IMR-90 (cell line): ENCODE data around the gene HEPACAM. TPM values are rescaled to one million over a fixed set of nuclear protein-coding genes. Genes with fewer than 3 reads are reported as not detected.

Source experiments
- ATAC-seq: fragments of 200-7000 bp; cut with Tn5 transposase; 2 replicates; pipeline ENCODE4 v1.9.1; 2020; ENCODE audit warnings: low read depth, mild to moderate bottlenecking, moderate library complexity
- BruUV-seq: library from RNA; stranded (reverse); fragments of 400-500 nt; replicated peaks from 2 replicates; lab custom pipeline; 2021; lab: Mats Ljungman, UMichigan
- CTCF ChIA-PET: fragments of 300-600 bp; formaldehyde crosslinking; extraction: SDS; loops from one replicate; lab custom pipeline; 2021; ENCODE audit warnings: antibody characterized with exemption; lab: Yijun Ruan, JAX
- POLR2A ChIA-PET: fragments of 300-600 bp; sonication (Branson Sonifier 250); formaldehyde crosslinking; loops from one replicate; lab custom pipeline; 2022; ENCODE audit warnings: antibody characterized with exemption; ENCODE audit not compliant: unreplicated experiment; lab: Charles Lee
- DNase-seq: peaks from one replicate; pipeline ENCODE4 v3.0.0; 2013
- H2AFZ ChIP-seq: replicated peaks from 2 replicates; pipeline ENCODE3; 2013; ENCODE audit warnings: low read length, mild to moderate bottlenecking; ENCODE audit not compliant: poor library complexity
- H2AK5ac ChIP-seq: 2 replicates; pipeline ENCODE4 v1.6.1; 2013; ENCODE audit warnings: low read depth, low read length, inconsistent platforms
- H2AK9ac ChIP-seq: replicated peaks from 2 replicates; pipeline ENCODE3; 2013; ENCODE audit warnings: mild to moderate bottlenecking, low read depth, low read length, moderate library complexity; ENCODE audit not compliant: poor library complexity
- H2BK120ac ChIP-seq: 2 replicates; pipeline ENCODE4 v1.6.1; 2013; ENCODE audit warnings: low read depth, low read length, inconsistent platforms
- H2BK15ac ChIP-seq: 3 replicates; pipeline ENCODE4 v1.6.1; 2013; ENCODE audit warnings: low read depth, low read length, inconsistent platforms
- H2BK20ac ChIP-seq: 2 replicates; pipeline ENCODE4 v1.6.1; 2013; ENCODE audit warnings: low read depth, mild to moderate bottlenecking, inconsistent platforms, low read length, moderate library complexity
- H2BK5ac ChIP-seq: 2 replicates; pipeline ENCODE4 v1.6.1; 2013; ENCODE audit warnings: mild to moderate bottlenecking, low read depth, low read length, inconsistent platforms; ENCODE audit not compliant: poor library complexity, severe bottlenecking
- H3K14ac ChIP-seq: replicated peaks from 2 replicates; pipeline ENCODE4 v1.6.1; 2013; ENCODE audit warnings: low read depth, low read length, inconsistent platforms
- H3K18ac ChIP-seq: 2 replicates; pipeline ENCODE4 v1.6.1; 2013; ENCODE audit warnings: low read depth, low read length, control low read depth
- H3K23ac ChIP-seq: 2 replicates; pipeline ENCODE4 v1.6.1; 2013; ENCODE audit warnings: low read depth, low read length, inconsistent platforms
- H3K27ac ChIP-seq: 2 replicates; pipeline ENCODE4 v1.5.1; 2013; ENCODE audit warnings: mild to moderate bottlenecking, control low read depth, low read length; ENCODE audit not compliant: insufficient read depth
- H3K27me3 ChIP-seq: 2 replicates; pipeline ENCODE4 v1.6.1; 2013; ENCODE audit warnings: low read length; ENCODE audit not compliant: control insufficient read depth, insufficient read depth
- H3K36me3 ChIP-seq: 2 replicates; pipeline ENCODE4 v1.6.1; 2013; ENCODE audit warnings: low read length, mixed read lengths; ENCODE audit not compliant: control insufficient read depth, insufficient read depth
- H3K4ac ChIP-seq: 2 replicates; pipeline ENCODE4 v1.6.1; 2013; ENCODE audit warnings: low read depth, low read length, inconsistent platforms
- H3K4me1 ChIP-seq: 2 replicates; pipeline ENCODE4 v1.6.1; 2013; ENCODE audit warnings: low read length, mixed read lengths; ENCODE audit not compliant: control insufficient read depth, insufficient read depth
- H3K4me2 ChIP-seq: 2 replicates; pipeline ENCODE4 v1.6.1; 2013; ENCODE audit warnings: low read depth, mild to moderate bottlenecking, control low read depth, low read length, moderate library complexity
- H3K4me3 ChIP-seq: 2 replicates; pipeline ENCODE4 v1.5.1; 2013; ENCODE audit warnings: low read depth, mild to moderate bottlenecking, control low read depth, low read length, moderate library complexity; ENCODE audit not compliant: insufficient read depth
- H3K56ac ChIP-seq: 2 replicates; pipeline ENCODE4 v1.6.1; 2013; ENCODE audit warnings: low read length, inconsistent platforms; ENCODE audit not compliant: insufficient read depth; ENCODE audit errors: extremely low read depth
- H3K79me1 ChIP-seq, 2 experiments: 2 replicates each; pipeline ENCODE4 v1.6.1; 2013; ENCODE audit warnings: low read length in 2 of 2, inconsistent platforms in 1 of 2, low read depth in 1 of 2
- H3K9ac ChIP-seq: 2 replicates; pipeline ENCODE4 v1.6.1; 2013; ENCODE audit warnings: low read depth, low read length, control low read depth
- H3K9me1 ChIP-seq: 2 replicates; pipeline ENCODE4 v1.6.1; 2013; ENCODE audit warnings: low read length, inconsistent platforms; ENCODE audit not compliant: insufficient read depth
- H3K9me3 ChIP-seq: 2 replicates; pipeline ENCODE4 v1.6.1; 2013; ENCODE audit warnings: low read length; ENCODE audit not compliant: control insufficient read depth, insufficient read depth
- H4K20me1 ChIP-seq: 2 replicates; pipeline ENCODE4 v1.6.1; 2013; ENCODE audit warnings: low read length, inconsistent platforms; ENCODE audit not compliant: insufficient read depth
- H4K5ac ChIP-seq: 2 replicates; pipeline ENCODE4 v1.6.1; 2013; ENCODE audit warnings: mild to moderate bottlenecking, low read depth, low read length, control low read depth
- H4K8ac ChIP-seq, 2 experiments: 2 replicates each; pipeline ENCODE4 v1.6.1; 2013; ENCODE audit warnings: low read depth in 2 of 2, low read length in 2 of 2, control low read depth in 1 of 2, inconsistent platforms in 1 of 2
- H4K91ac ChIP-seq: 2 replicates; pipeline ENCODE4 v1.6.1; 2013; ENCODE audit warnings: low read depth, low read length, inconsistent platforms; ENCODE audit not compliant: insufficient read depth
- BHLHE40 ChIP-seq: fragments of 150-350 bp; IDR thresholded peaks from 2 replicates; pipeline ENCODE4 v1.6.1; 2016; ENCODE audit warnings: mild to moderate bottlenecking, low read depth, low read length
- CEBPB ChIP-seq: IDR thresholded peaks from 2 replicates; pipeline ENCODE4 v1.6.1; 2012; ENCODE audit warnings: low read depth, low read length, improper control_type of control experiment
- CHD1 ChIP-seq: IDR thresholded peaks from 2 replicates; pipeline ENCODE4 v1.6.1; 2012; ENCODE audit warnings: low read depth, low read length, improper control_type of control experiment
- CTCF ChIP-seq: conservative IDR thresholded peaks from 2 replicates; pipeline ENCODE4 v1.5.1; 2012; ENCODE audit warnings: mild to moderate bottlenecking, low read depth, low read length, improper control_type of control experiment
- ELK1 ChIP-seq: fragments of 150-350 bp; IDR thresholded peaks from 2 replicates; pipeline ENCODE4 v1.6.1; 2016; ENCODE audit warnings: low read depth, mild to moderate bottlenecking, low read length, moderate library complexity, borderline replicate concordance
- FOS ChIP-seq: fragments of 150-350 bp; IDR thresholded peaks from 2 replicates; pipeline ENCODE4 v1.6.1; 2016; ENCODE audit warnings: low read depth, low read length
- MAFK ChIP-seq: IDR thresholded peaks from 2 replicates; pipeline ENCODE4 v1.6.1; 2012; ENCODE audit warnings: low read depth, low read length, improper control_type of control experiment
- MAZ ChIP-seq: IDR thresholded peaks from 2 replicates; pipeline ENCODE4 v1.6.1; 2012; ENCODE audit warnings: low read depth, mild to moderate bottlenecking, low read length, improper control_type of control experiment, moderate library complexity, borderline replicate concordance
- MXI1 ChIP-seq: IDR thresholded peaks from 2 replicates; pipeline ENCODE4 v1.6.1; 2012; ENCODE audit warnings: low read depth, mild to moderate bottlenecking, low read length, moderate library complexity, borderline replicate concordance
- NFE2L2 ChIP-seq: fragments of 150-350 bp; IDR thresholded peaks from 2 replicates; pipeline ENCODE4 v1.6.1; 2016; ENCODE audit warnings: low read depth, mild to moderate bottlenecking, low read length
- POLR2A ChIP-seq: IDR thresholded peaks from 2 replicates; pipeline ENCODE4 v1.6.1; 2012; ENCODE audit warnings: mild to moderate bottlenecking, low read depth, low read length
- RAD21 ChIP-seq: IDR thresholded peaks from 2 replicates; pipeline ENCODE4 v1.6.1; 2012; ENCODE audit warnings: low read length, improper control_type of control experiment
- RCOR1 ChIP-seq: IDR thresholded peaks from 2 replicates; pipeline ENCODE4 v1.6.1; 2012; ENCODE audit warnings: mild to moderate bottlenecking, low read length, improper control_type of control experiment; ENCODE audit not compliant: insufficient replicate concordance
- RFX5 ChIP-seq: IDR thresholded peaks from 2 replicates; pipeline ENCODE4 v1.8.0; 2012; ENCODE audit warnings: low read depth, mild to moderate bottlenecking, low read length, moderate library complexity
- SMC3 ChIP-seq: fragments of 150-350 bp; IDR thresholded peaks from 2 replicates; pipeline ENCODE4 v1.6.1; 2016; ENCODE audit warnings: low read depth, mild to moderate bottlenecking, antibody characterized with exemption, low read length, moderate library complexity
- USF2 ChIP-seq: fragments of 150-350 bp; IDR thresholded peaks from 2 replicates; pipeline ENCODE4 v1.6.1; 2017; ENCODE audit warnings: mild to moderate bottlenecking, antibody characterized with exemption, low read length, low read depth
- WGBS, 2 experiments: methylation state at CpG; one replicate each; pipeline versions ENCODE4 v1.1.5 to v1.1.7; 2013; ENCODE audit warnings: missing lambda C conversion rate in 2 of 2; ENCODE audit not compliant: insufficient read length in 1 of 2; ENCODE audit errors: extremely low coverage in 2 of 2; 5-methylcytosine and 5-hydroxymethylcytosine counted together
- dilution Hi-C: fragments of 300-500 bp; cut with HindIII; formaldehyde crosslinking; loops from one replicate; pipeline ENCODE4 v1.14.3; 2018; ENCODE audit warnings: low sequenced_read_pairs; ENCODE audit not compliant: unreplicated experiment
- in situ Hi-C: fragments of 300-500 bp; cut with MboI; formaldehyde crosslinking; loops from 3 replicates; pipeline ENCODE4 v1.14.3; 2019; ENCODE audit warnings: low sequenced_read_pairs, inconsistent platforms, mixed read lengths
- intact Hi-C: fragments of 100-400 bp; cut with micrococcal nuclease; formaldehyde crosslinking; loops from 2 replicates; pipeline ENCODE4 v1.10.0; 2022
- polyA plus RNA-seq, 3 experiments: library from polyadenylated mRNA; depleted of rRNA; stranded (reverse); fragments of >200 nt; gene quantifications; 2 replicates each; pipeline ENCODE4 v1.2.3, GENCODE V29; 2012; ENCODE audit warnings: low replicate concordance in 1 of 3
- total RNA-seq: library from RNA; depleted of rRNA; stranded (reverse); fragments of >200 nt; gene quantifications from 2 replicates; pipeline ENCODE4 v1.2.3, GENCODE V29; 2012

The HEPACAM gene
- total and polyA plus RNA-seq, 2 of the 4 experiments (the other 2 are of a cell fraction) = 0.09 to 0.18 TPM

- H2BK15ac ChIP-seq = no peak overlapping the region
- H2AK5ac ChIP-seq = peak overlapping the region; percentile 29; the same call in 1 of the 2 replicates
- no peaks in the 10 kb centered on the region for H3K27me3 ChIP-seq
- 60% methylated on average over 1 of the region's 3 CpGs; no CpG with 5 or more reads in 1 of the 2 experiments for WGBS, 2 experiments
- no peaks in the 10 kb centered on the region for H4K20me1 ChIP-seq
- ATAC-seq (no peak), DNase-seq (no peak)
- no peaks in the 10 kb centered on the region for H3K9me3 ChIP-seq
- H2BK120ac ChIP-seq = peak overlapping the region; percentile 61; the same call in 1 of the 2 replicates
- H2BK5ac ChIP-seq = no peak overlapping the region
- no peak overlapping the region; the same call in 1 of the 2 replicates for H3K4ac ChIP-seq
- in situ Hi-C loops = no loop called here
- peaks cover 4% of the 10 kb centered on the region; the same call in 1 of the 2 replicates for H3K9me1 ChIP-seq
- H3K14ac ChIP-seq = no peak overlapping the region
- H2BK20ac ChIP-seq = no peak overlapping the region
- no peak overlapping the region for H2AK9ac ChIP-seq
- ChIA-PET CTCF (no interaction called here), POLR2A (no interaction called here)
- H3K4me2 ChIP-seq = no peak overlapping the region
- H3K27ac ChIP-seq = no peak overlapping the region
- no peaks in the 10 kb centered on the region for H3K79me1 ChIP-seq
- no peak overlapping the region; the same call in 1 of the 2 replicates for H3K18ac ChIP-seq
- peaks cover 17% of the 10 kb centered on the region for H3K4me1 ChIP-seq
- no peak overlapping the region for H3K9ac ChIP-seq
- no peaks in the 10 kb centered on the region for H3K36me3 ChIP-seq
- no TSS peak for BruUV-seq
- TF ChIP-seq SMC3 (no peak), RCOR1 (no peak), RFX5 (no peak), POLR2A (no peak), FOS (no peak), MAFK (no peak), BHLHE40 (no peak), CTCF (no peak), CHD1 (no peak), RAD21 (no peak), NFE2L2 (no peak), ELK1 (no peak), MXI1 (no peak), MAZ (no peak), USF2 (no peak), CEBPB (no peak)
- H4K91ac ChIP-seq = no peak overlapping the region; the same call in 1 of the 2 replicates
- no peak overlapping the region for H3K4me3 ChIP-seq
- H3K23ac ChIP-seq = no peak overlapping the region
- dilution Hi-C loops = no loop called here
- no peak overlapping the region for H4K8ac ChIP-seq
- no peak overlapping the region for H2AFZ ChIP-seq
- H4K5ac ChIP-seq = no peak overlapping the region
- intact Hi-C loops = no loop called here
- no peak overlapping the region for H3K56ac ChIP-seq
Measured at GRCh38 chr11:124937336-124937935, 1.6 kb upstream of the HEPACAM start.
